Cardiac muscle cell (in vitro differentiated cells and primary cell): ENCODE results near the gene PSMG4. TPM values are rescaled to one million over a fixed set of nuclear protein-coding genes. Genes with fewer than 3 reads are reported as not detected.
A peak's percentile ranks its signal among the peaks of the same experiment; 100 is the strongest.

Experiments used
- DNase-seq, 2 donors: peaks; one replicate each; pipeline versions ENCODE4 v3.0.0 to v3.0.0-alpha.2; 2010 to 2017; ENCODE audit warnings: low read depth in 1 of 2, low spot score in 1 of 2
- H3K27ac ChIP-seq: fragments of 200-600 bp; sonication (generic); 2 replicates; pipeline ENCODE4 v1.5.1; 2016
- H3K27me3 ChIP-seq: fragments of 200-600 bp; sonication (generic); 2 replicates; pipeline ENCODE4 v1.6.0; 2016; ENCODE audit warnings: control low read depth
- H3K36me3 ChIP-seq: fragments of 200-600 bp; sonication (generic); 2 replicates; pipeline ENCODE4 v1.5.1; 2016; ENCODE audit warnings: control low read depth
- H3K4me1 ChIP-seq: fragments of 200-600 bp; sonication (generic); 2 replicates; pipeline ENCODE4 v1.8.1; 2017; ENCODE audit warnings: low read depth, mild to moderate bottlenecking, mixed run types
- H3K4me3 ChIP-seq: fragments of 200-600 bp; sonication (generic); 2 replicates; pipeline ENCODE4 v1.5.1; 2016; ENCODE audit warnings: mild to moderate bottlenecking
- H3K9me3 ChIP-seq: fragments of 200-600 bp; sonication (generic); 2 replicates; pipeline ENCODE4 v1.5.1; 2017; ENCODE audit warnings: low read depth, mild to moderate bottlenecking, control low read depth
- polyA plus RNA-seq: library from polyadenylated mRNA; unstranded; fragments of >200 nt; fragmentation: Nextera tagmentation; extraction: Ambion mirVana; gene quantifications from 2 replicates; pipeline ENCODE4 v1.2.1, GENCODE V29; 2016
- total RNA-seq: library from RNA; depleted of rRNA; stranded (reverse); fragments of >200 nt; gene quantifications from 2 replicates; pipeline ENCODE4 v1.2.3, GENCODE V29; 2016
- TF ChIP-seq, protein P1 (sequence below): IDR thresholded peaks from 2 replicates; pipeline ENCODE4 v1.5.1; 2012; ENCODE audit warnings: low read depth, mild to moderate bottlenecking, low read length

The PSMG4 gene, protein sequence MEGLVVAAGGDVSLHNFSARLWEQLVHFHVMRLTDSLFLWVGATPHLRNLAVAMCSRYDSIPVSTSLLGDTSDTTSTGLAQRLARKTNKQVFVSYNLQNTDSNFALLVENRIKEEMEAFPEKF
- 22.2 and 23.3 TPM in 2 replicates for total RNA-seq
- polyA plus RNA-seq = 32.6 and 44.0 TPM in 2 replicates

DNA sequence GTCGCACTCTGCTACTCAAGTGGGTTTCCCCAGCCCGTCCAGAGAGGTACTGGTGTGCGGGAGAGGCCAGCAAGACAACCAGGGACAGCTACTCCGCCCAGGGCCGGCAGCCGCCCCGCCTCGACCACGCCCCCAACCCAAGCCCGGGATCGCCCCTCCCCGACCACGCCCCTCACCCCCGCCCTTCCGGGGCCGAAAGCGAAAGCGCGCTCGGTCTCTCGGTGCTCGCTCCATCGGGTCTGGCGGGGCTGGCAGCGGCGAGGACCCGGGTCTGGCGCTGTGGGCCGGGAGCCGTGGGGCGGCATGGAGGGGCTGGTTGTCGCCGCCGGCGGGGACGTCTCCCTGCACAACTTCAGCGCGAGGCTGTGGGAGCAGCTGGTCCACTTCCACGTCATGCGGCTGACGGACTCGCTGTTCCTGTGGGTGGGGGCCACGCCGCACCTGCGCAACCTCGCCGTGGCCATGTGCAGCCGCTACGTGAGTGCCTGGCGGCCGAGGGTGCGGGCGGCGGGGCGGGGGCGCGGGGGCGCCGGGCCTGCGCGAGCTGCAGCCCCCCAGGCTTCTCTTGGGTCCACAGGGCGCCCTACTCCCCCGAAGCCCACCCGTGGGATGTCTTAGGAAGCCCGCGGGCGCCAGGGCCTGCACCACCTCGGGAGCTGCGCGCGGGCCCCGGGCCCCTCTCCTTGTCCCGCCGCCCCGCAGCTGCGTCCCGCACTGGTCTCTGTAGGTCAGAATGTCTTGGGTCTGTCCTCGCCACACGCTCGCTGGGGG is at the start of gene PSMG4:
Gene PSMG4, plus strand, starts transcription at position 228 of the 771 bp plus-strand sequence. Its CDS starts 76 bp downstream, at position 304.
- TF ChIP-seq, protein P1, sequence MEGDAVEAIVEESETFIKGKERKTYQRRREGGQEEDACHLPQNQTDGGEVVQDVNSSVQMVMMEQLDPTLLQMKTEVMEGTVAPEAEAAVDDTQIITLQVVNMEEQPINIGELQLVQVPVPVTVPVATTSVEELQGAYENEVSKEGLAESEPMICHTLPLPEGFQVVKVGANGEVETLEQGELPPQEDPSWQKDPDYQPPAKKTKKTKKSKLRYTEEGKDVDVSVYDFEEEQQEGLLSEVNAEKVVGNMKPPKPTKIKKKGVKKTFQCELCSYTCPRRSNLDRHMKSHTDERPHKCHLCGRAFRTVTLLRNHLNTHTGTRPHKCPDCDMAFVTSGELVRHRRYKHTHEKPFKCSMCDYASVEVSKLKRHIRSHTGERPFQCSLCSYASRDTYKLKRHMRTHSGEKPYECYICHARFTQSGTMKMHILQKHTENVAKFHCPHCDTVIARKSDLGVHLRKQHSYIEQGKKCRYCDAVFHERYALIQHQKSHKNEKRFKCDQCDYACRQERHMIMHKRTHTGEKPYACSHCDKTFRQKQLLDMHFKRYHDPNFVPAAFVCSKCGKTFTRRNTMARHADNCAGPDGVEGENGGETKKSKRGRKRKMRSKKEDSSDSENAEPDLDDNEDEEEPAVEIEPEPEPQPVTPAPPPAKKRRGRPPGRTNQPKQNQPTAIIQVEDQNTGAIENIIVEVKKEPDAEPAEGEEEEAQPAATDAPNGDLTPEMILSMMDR = no peak
- peak; percentile 92 to 95 for DNase-seq
- Histone ChIP-seq H3K36me3 (peaks cover 4% of the 10 kb centered on the region), H3K4me3 (peak within 1 kb of the TSS; percentile 94), H3K27me3 (no peaks in the 10 kb centered on the region), H3K27ac (peak within 1 kb of the TSS; percentile 6), H3K9me3 (no peaks in the 10 kb centered on the region), H3K4me1 (peaks cover 4% of the 10 kb centered on the region)

DNA sequence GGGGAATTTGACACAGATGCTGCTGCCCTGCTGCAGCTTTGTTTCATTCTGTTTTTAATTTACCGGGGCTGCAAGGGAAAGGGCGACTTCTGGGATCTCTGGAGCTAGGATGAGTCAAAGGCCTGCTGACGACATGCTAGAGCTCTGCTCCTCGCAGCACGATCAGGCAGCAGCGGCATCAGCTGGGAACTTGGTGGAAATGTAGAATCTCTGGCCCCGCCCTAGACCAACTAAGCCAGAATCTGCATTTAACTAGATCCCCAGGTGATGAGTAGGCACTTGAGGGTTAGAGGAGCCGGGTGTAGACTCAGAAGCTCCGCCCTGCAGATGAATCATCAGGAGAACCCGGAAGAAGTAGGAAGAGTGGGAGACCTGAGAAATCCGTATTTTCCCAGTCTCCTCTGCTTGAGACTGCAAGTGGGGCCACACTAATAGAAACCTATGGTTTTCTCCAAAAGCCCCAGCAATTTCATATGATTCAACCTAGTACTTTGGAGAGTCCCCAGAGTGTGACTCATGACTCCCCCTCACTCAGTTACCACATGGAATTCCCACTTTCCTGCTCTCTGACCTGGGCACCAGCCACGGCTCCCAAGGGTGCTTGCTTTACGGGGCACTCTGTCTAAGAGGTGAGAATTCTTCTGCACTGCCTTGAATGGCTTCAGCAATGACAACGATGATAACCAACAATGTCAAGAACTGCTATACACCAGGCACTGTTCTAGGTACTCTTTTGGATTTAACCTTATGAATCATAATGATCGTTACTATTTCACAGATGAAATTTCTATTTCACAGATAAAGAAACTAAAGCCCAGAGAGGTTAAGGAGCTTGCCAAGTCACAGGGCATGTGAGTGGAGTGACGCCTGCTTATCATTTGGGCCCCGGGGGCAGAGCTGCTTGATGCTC is 49.4 kb upstream of the PSMG4 start:
- Histone ChIP-seq H3K27me3 (no peaks in the 10 kb centered on the region), H3K4me3 (no peak overlapping the region), H3K36me3 (no peaks in the 10 kb centered on the region), H3K27ac (no peak overlapping the region), H3K4me1 (peaks cover 19% of the 10 kb centered on the region), H3K9me3 (no peaks in the 10 kb centered on the region)
- TF ChIP-seq, protein P1 = peak; percentile 35
- DNase-seq = peak; percentile 68 to 93

DNA sequence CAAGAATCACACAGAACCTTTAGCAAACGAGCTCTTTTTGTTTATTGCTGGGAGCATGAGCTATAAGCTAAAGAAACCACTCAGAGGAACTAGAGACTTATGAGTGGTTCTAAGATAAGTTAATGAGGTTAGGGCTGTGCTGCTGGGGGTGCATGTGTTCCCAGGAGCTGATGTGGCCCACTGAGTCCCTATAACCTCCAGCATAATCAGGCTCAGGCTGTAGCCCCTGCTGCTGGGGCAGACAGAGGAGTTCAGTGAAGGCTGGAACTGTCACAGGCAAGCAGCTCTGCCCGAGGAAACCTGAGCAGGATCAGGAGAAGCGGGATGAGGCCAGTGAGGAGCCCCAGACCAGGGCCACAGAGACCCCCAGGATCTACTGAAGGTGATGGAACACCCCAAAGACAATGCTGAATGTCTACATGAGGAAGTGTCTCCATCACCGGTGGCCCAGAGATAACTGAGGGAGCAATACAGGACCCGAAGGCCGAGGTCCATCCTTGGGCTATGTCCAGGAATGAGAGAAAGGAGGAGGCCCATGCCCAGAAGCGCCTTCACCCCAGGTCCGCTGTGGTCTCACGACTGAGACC is 48.6 kb upstream of the PSMG4 start:
- Histone ChIP-seq H3K36me3 (no peaks in the 10 kb centered on the region), H3K4me1 (peaks cover 19% of the 10 kb centered on the region), H3K27me3 (no peaks in the 10 kb centered on the region), H3K4me3 (no peak overlapping the region), H3K9me3 (no peaks in the 10 kb centered on the region), H3K27ac (no peak overlapping the region)
- DNase-seq = no peak
- TF ChIP-seq, protein P1 = no peak

DNA sequence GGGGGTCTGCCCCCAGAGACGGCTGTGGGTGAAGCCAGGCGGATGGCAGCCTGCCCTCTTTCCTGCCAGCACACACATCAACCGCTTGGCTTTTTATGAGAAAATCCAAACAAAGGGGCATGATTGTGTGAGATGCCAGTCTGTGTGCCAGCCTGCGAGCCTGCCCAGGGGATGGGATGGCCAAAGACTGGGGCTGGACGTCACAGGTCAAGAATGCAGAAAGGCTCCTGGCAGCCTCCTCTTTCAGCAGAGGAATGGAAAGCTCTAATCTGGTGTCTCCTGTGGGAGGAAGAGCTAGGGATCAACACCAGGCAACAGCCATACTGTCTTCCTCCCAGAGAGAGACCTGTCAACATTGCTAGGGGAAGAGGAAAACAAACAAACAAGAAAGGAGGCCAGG is 47.1 kb upstream of the PSMG4 start:
- H3K27ac ChIP-seq = no peak overlapping the region
- H3K4me3 ChIP-seq = no peak overlapping the region
- H3K27me3 ChIP-seq = no peaks in the 10 kb centered on the region
- TF ChIP-seq, protein P1 = no peak
- peak in 1 of 2 donors; percentile 34 for DNase-seq
- H3K4me1 ChIP-seq = peaks cover 19% of the 10 kb centered on the region
- H3K9me3 ChIP-seq = no peaks in the 10 kb centered on the region
- no peaks in the 10 kb centered on the region for H3K36me3 ChIP-seq

DNA sequence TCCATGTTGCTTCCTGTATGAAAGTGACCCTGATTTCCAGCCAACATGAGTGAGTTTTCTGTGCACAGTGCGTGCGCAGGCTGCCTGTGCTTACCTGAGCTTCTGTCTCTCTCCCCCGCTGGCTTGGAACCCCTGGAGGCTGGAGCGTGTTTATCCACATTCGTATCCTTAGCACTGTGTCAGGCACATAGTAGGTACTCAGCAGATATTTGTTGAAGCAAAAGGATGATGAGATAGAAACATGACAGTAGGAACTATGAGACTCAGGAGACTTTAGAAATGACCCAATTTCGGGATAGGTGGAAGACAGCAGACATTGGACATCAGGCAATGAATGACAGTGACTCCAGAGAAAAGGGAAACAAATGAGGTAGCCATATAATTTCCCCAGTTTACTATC is 46.5 kb upstream of the PSMG4 start:
- H3K9me3 ChIP-seq = no peaks in the 10 kb centered on the region
- H3K27me3 ChIP-seq = no peaks in the 10 kb centered on the region
- no peak overlapping the region for H3K4me3 ChIP-seq
- DNase-seq = no peak
- peaks cover 19% of the 10 kb centered on the region for H3K4me1 ChIP-seq
- H3K27ac ChIP-seq = no peak overlapping the region
- TF ChIP-seq, protein P1 = no peak
- no peaks in the 10 kb centered on the region for H3K36me3 ChIP-seq
